GM12874 (cell line): Measurements from ENCODE around the gene PLAAT5.

Source experiments
- CTCF ChIP-seq: IDR thresholded peaks from 2 replicates; pipeline ENCODE4 v1.5.1; 2011; ENCODE audit warnings: low read depth, mild to moderate bottlenecking, control low read depth, low read length, moderate library complexity; ENCODE audit not compliant: insufficient read depth

The PLAAT5 gene

GRCh38 chr11:63491240-63491587 lies 247 bp upstream of the PLAAT5 start:
- no peak for TF ChIP-seq CTCF

GRCh38 chr11:63489879-63490278 lies 1.1 kb downstream of the PLAAT5 start:
- no peak for TF ChIP-seq CTCF

DNA sequence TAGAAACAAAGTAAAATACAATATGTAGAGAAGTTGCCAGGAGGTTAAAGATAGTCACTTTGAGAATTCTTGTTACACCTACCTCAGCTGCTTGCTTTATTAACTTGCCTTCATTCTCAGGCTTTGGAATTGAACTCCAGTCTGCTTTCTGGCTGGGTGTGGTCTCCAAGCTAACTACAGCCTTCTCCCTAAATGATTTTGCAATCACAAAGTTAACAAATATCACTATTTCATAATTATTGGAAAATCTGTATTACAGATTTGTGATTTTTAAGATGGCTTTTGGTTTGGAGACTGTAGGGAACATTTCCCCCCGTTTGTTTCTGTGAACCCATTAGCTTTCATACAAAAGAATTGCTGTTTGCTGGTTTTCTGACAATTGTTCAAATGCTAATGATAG lies 2.2 kb downstream of the PLAAT5 start:
- no peak for TF ChIP-seq CTCF

GRCh38 chr11:63485777-63486176 lies 5.2 kb downstream of the PLAAT5 start:
- no peak for TF ChIP-seq CTCF

DNA sequence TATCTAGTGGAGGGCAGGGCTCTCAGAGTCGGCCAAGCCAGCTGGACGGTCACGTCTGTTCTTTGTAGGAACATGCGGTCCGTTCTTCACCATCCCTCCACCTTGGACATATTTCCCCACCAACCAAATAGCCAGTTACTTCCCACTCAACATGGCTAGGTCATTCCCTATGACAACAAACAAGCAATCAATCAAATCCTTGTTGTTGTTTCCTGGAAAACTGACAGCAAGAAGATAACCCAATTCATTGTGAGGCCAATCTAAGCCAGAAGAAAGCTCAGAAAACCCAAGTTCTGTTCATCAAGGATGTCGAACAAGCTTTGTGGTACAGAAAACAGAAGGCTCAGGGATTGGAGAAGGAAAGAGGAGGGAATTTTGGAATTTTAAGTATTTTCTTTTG lies 10.9 kb downstream of the PLAAT5 start:
- no peak for TF ChIP-seq CTCF

GRCh38 chr11:63478896-63479295 lies 12.1 kb downstream of the PLAAT5 start:
- peak; percentile 79 for TF ChIP-seq CTCF

DNA sequence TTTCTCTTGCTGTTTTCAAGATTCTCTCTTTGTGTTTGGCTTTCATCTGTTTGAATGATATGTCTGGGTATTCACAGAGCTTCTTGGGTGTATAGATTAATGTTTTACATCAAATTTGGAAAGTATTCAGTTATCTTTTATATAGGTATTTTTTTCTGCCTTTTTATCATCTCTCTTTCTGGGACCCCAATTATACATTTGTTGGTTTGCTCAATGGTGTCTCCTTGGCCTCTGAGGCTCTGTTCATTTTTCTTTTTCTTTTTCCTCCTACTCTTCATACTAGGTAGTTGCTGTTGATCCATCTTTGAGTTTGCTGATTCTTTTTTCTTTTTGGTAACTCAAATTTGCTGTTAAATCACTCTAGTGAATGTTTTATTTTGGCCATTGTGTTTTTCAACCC lies 14.3 kb downstream of the PLAAT5 start:
- TF ChIP-seq CTCF = no peak

DNA sequence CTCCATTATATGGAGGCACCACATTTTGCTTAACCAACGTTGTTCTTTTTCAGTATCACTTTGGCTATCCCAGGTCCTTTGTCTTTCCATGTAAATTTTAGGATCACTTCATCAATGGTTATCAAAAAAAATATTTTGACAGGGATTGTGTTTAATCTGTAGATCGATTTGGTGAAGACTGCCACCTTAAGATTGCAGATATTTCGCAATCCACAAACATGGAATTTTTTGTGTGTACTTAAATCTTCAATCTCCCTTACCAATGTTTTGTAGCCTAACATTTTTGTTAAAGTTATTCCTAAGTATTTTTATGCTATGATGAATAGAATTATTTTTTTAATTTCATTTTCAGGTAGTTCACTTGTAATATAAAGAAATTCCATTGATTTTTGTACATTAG lies 18.6 kb downstream of the PLAAT5 start:
- no peak for TF ChIP-seq CTCF
